ENCODE measurements around the gene GLT1D1. TPM values are rescaled to one million over a fixed set of nuclear protein-coding genes. Genes with fewer than 3 reads are reported as not detected.

The GLT1D1 gene
- total and polyA plus RNA-seq, 2 donors (not counting 3 experiments of a cell fraction or from before 2014, with no cell fraction given): not detected

DNA sequence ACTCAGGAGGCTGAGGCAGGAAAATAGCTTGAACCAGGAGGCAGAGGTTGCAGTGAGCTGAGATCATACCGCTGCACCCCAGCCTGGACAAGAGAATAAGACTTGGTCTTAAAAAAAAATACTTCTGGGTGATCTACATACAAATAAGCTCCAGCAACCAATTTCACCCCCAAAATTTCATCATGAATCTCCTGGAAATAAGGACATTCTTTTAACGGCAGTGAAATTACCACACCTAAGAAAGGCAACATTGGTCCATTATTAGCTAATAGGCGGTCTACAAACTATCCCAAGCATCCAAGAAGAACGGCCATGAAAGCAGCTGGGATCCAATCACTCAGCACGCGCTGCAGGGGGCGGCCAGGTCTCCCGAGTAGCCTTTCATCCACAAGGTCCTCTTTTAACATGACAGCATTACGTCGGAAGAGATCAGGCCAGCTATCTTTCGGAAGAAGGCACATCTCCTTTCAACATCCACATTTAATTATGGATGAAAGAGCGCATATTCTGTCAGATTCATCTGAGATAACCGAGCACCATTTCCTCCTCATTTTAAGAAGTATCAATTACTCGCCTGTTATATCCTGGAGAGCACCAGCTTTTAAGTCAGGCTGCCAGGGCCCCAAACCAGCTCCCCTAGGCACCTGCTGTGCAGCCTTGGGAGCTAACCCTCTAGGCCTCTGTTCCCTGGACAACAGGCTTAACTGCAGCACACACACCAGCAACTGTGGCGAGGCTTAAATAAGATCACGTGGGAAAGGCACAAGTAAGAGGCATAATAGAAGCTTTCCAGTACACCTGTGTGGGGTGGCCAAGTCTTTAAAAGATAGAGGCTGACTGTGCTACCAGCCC is 33.8 kb upstream of the GLT1D1 start:
- TF ChIP-seq FOS (IDR thresholded peaks at IDR 0.05; ENCODE audit: borderline replicate concordance, insufficient read depth, low read length): no peak
- TF ChIP-seq CTCF (IDR thresholded peaks at IDR 0.05; ENCODE audit: extremely low read depth in 1 of 2, insufficient read depth in 1 of 2, low read depth in 1 of 2, low read length in 2 of 2): no peak
- no peak for TF ChIP-seq MYC (IDR thresholded peaks at IDR 0.05; ENCODE audit: low read depth, low read length)
- no peak for TF ChIP-seq GATA2 (IDR thresholded peaks at IDR 0.05; ENCODE audit: insufficient read depth, insufficient read length, low read depth, low read length)
- no peak for TF ChIP-seq POLR2A (IDR thresholded peaks at IDR 0.05; ENCODE audit: low read depth, low read length)
- TF ChIP-seq JUN (IDR thresholded peaks at IDR 0.05; ENCODE audit: borderline replicate concordance, insufficient read depth, insufficient read length, low read depth): no peak
- TF ChIP-seq POLR2AphosphoS5 (IDR thresholded peaks at IDR 0.05; ENCODE audit: insufficient read depth, low read depth, low read length): no peak
- no peak for TF ChIP-seq EZH2 (IDR thresholded peaks at IDR 0.05; ENCODE audit: borderline replicate concordance, low read depth, low read length, severe bottlenecking)
- TF ChIP-seq, protein P1, sequence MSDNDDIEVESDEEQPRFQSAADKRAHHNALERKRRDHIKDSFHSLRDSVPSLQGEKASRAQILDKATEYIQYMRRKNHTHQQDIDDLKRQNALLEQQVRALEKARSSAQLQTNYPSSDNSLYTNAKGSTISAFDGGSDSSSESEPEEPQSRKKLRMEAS (IDR thresholded peaks at IDR 0.05; ENCODE audit: insufficient read depth, insufficient read length): no peak
- no TSS peak for BruUV-seq (replicated peaks)
- Histone ChIP-seq H3K4me3 (replicated peaks in 1 of 3; ENCODE audit: insufficient read depth in 1 of 3, low read depth in 1 of 3, low read length in 3 of 3) (no peak overlapping the region), H3K9me3 (replicated peaks; ENCODE audit: control insufficient read depth, insufficient read depth, low read length) (no peaks in the 10 kb centered on the region), H3K36me3 (ENCODE audit: control insufficient read depth in 2 of 2, extremely low read depth in 1 of 2, insufficient read depth in 2 of 2, low read length in 2 of 2) (peaks cover 0 to 4% of the 10 kb centered on the region in 2 experiments), H3K9me1 (replicated peaks; ENCODE audit: control insufficient read depth, extremely low read depth, insufficient read depth, low read length) (no peaks in the 10 kb centered on the region), H2AFZ (ENCODE audit: low read depth, low read length) (no peak overlapping the region), H3K9ac (replicated peaks; ENCODE audit: extremely low read depth, insufficient read depth, low read length) (no peak overlapping the region), H3K79me2 (ENCODE audit: control insufficient read depth, insufficient read depth, low read length) (peaks cover 86% of the 10 kb centered on the region), H3K4me2 (ENCODE audit: insufficient read depth, low read length) (no peak overlapping the region), H4K20me1 (replicated peaks; ENCODE audit: control insufficient read depth, extremely low read depth, insufficient read depth, low read length) (no peaks in the 10 kb centered on the region), H3K27me3 (ENCODE audit: control insufficient read depth in 2 of 2, insufficient read depth in 2 of 2, low read length in 2 of 2) (no peaks in the 10 kb centered on the region), H3K27ac (ENCODE audit: insufficient read depth, low read depth, low read length) (no peak overlapping the region), H3K4me1 (ENCODE audit: control insufficient read depth, extremely low read depth, insufficient read depth, low read length) (peaks cover 5% of the 10 kb centered on the region)
- DNase-seq (ENCODE audit: low read depth, low spot score) (no peak), FAIRE-seq (no peak)
- POLR2A ChIA-PET: no interaction called here
- CTCF ChIA-PET: interaction anchor here (1.6 kb wide), 1 partner anchor 21 kb away, joined by 4 read pairs; no protein-coding TSS in a partner anchor
- dilution Hi-C loops (cut with MboI; ENCODE audit: extremely low pct_ligation_motif_present, low sequenced_read_pairs): no loop called here
- intact Hi-C loops (cut with micrococcal nuclease): no loop called here

Data from endothelial cell of umbilical vein (primary cell).